ENCODE data around the gene DYSF. TPM values are rescaled to one million over a fixed set of nuclear protein-coding genes. Genes with fewer than 3 reads are reported as not detected.

DYSF gene
- polyA plus RNA-seq, 1 of the 3 experiments (the other 2 are of a cell fraction): 0.10 TPM

- TF ChIP-seq ZBTB33 (IDR thresholded peaks at IDR 0.05; ENCODE audit: borderline replicate concordance, low read depth) (no peak), GABPA (IDR thresholded peaks at IDR 0.05; ENCODE audit: low read depth) (no peak), USF2 (IDR thresholded peaks at IDR 0.05; ENCODE audit: borderline replicate concordance, low read depth, low read length) (no peak)
Observed at GRCh38 chr2:71446505-71446904, 6.9 kb upstream of the DYSF start (continued).

GRCh38 chr2:71449343-71449742, 4.0 kb upstream of the DYSF start:
- no peak overlapping the region for H3K27ac ChIP-seq (ENCODE audit: low read depth in 2 of 2, low read length in 1 of 2)
- H3K9ac ChIP-seq: no peak overlapping the region
- H3K9me2 ChIP-seq: no peaks in the 10 kb centered on the region
- whole genome bisulfite sequencing (ENCODE audit: low lambda C conversion rate): 36% methylated on average over 3 of the region's 3 CpGs
- H3K4me3 ChIP-seq (ENCODE audit: low read depth in 2 of 2, low read length in 1 of 2): no peak overlapping the region
- peaks cover 0 to 4% of the 10 kb centered on the region in 2 experiments; a peak in 1 of 4 replicates for H3K4me1 ChIP-seq (ENCODE audit: control insufficient read depth in 1 of 2, insufficient read depth in 2 of 2, low read depth in 1 of 2, low read length in 1 of 2)
- TF ChIP-seq GABPA (IDR thresholded peaks at IDR 0.05; ENCODE audit: low read depth): no peak
- no peak for TF ChIP-seq NFIC (IDR thresholded peaks at IDR 0.05; ENCODE audit: borderline replicate concordance)
- TF ChIP-seq TAF1 (IDR thresholded peaks at IDR 0.05; ENCODE audit: borderline replicate concordance, low read depth, low read length): no peak
- no peak for TF ChIP-seq SIN3A (IDR thresholded peaks at IDR 0.05; ENCODE audit: borderline replicate concordance, low read depth, low read length)
- TF ChIP-seq RXRA (IDR thresholded peaks at IDR 0.05; ENCODE audit: borderline replicate concordance, low read depth): no peak
- no peak for TF ChIP-seq PBX3 (IDR thresholded peaks at IDR 0.05)
- no peak for TF ChIP-seq EP300 (IDR thresholded peaks at IDR 0.05; ENCODE audit: borderline replicate concordance in 1 of 2, low read depth in 1 of 2, low read length in 1 of 2)
- TF ChIP-seq USF2 (IDR thresholded peaks at IDR 0.05; ENCODE audit: borderline replicate concordance, low read depth, low read length): no peak
- no peak for TF ChIP-seq REST (IDR thresholded peaks at IDR 0.05; ENCODE audit: low read depth, low read length)
- no peak for TF ChIP-seq EZH2phosphoT487 (IDR thresholded peaks at IDR 0.05; ENCODE audit: borderline replicate concordance, low read depth)
- no peak for TF ChIP-seq TCF12 (IDR thresholded peaks at IDR 0.05)
- TF ChIP-seq USF1 (IDR thresholded peaks at IDR 0.05; ENCODE audit: borderline replicate concordance, low read depth): no peak
- no peak for TF ChIP-seq GATA2 (CRISPR knock-in tag; IDR thresholded peaks at IDR 0.05)
- no peak for TF ChIP-seq TEAD4 (IDR thresholded peaks at IDR 0.05; ENCODE audit: borderline replicate concordance, insufficient read depth)
- TF ChIP-seq ELF1 (IDR thresholded peaks at IDR 0.05): no peak
- no peak for TF ChIP-seq RAD21 (IDR thresholded peaks at IDR 0.05; ENCODE audit: low read length)
- no peak for TF ChIP-seq CHD2 (IDR thresholded peaks at IDR 0.05; ENCODE audit: low read length, partially characterized antibody)
- no peak for TF ChIP-seq FOXJ3 (CRISPR knock-in tag; IDR thresholded peaks at IDR 0.05)
- TF ChIP-seq SMC3 (IDR thresholded peaks at IDR 0.05; ENCODE audit: low read depth, low read length): no peak
- ChIA-PET CTCF (interaction anchor here (0.8 to 1.8 kb wide), 4 partner anchors 11 to 149 kb away, joined by 3 to 7 read pairs (median 3); no protein-coding TSS in a partner anchor), POLR2A (no interaction called here)
- H4K20me1 ChIP-seq (ENCODE audit: insufficient read depth): no peaks in the 10 kb centered on the region
- DNase-seq: no peak
- no peaks in the 10 kb centered on the region for H3K9me3 ChIP-seq
- H3K36me3 ChIP-seq (replicated peaks in 1 of 2; ENCODE audit: control insufficient read depth in 1 of 2, insufficient read depth in 2 of 2, low read length in 1 of 2): no peaks in the 10 kb centered on the region
- no peaks in the 10 kb centered on the region for H3F3A ChIP-seq (replicated peaks; ENCODE audit: insufficient read depth)
- H2AFZ ChIP-seq (ENCODE audit: low read depth): no peak overlapping the region
- H3K27me3 ChIP-seq (ENCODE audit: insufficient read depth): 0 out of 2 replicates have a peak, but pooled peaks cover 5% of the 10 kb centered on the region
- no peaks in the 10 kb centered on the region for H3K79me2 ChIP-seq (ENCODE audit: insufficient read depth)
- no peak overlapping the region for H3K4me2 ChIP-seq
